HG02840 (cell line): ENCODE data around the gene WSCD2.

Experiments
- ATAC-seq: cut with Tn5 transposase; IDR thresholded peaks from one replicate; pipeline ENCODE4 v1.9.1; 2021; ENCODE audit warnings: mild to moderate bottlenecking, moderate library complexity, moderate number of reproducible peaks; ENCODE audit not compliant: unreplicated experiment, low FRiP score

The WSCD2 gene

GRCh38 chr12:108289350-108290161, 160.5 kb downstream of the WSCD2 start:
- ATAC-seq = no peak

DNA sequence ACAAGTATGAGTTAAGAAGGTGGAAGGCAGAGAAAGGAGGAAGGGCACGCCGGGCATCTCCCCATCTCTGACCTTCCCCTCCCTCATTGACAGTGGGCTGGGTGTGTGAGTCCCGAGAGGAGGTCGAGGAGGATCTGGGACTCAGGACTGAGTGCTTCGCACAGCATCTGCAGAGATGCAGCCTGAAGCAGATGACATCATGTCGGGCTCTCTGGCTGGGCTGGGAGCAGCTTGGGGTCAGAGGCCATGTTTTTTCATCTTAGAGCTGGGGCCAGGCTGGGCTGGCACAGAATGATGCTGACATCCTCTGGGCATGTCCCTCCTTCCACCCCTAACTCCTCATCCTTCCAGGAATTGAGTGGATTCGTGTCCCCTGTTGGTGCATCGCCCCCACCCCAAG, 166.6 kb downstream of the WSCD2 start:
- no peak for ATAC-seq

DNA sequence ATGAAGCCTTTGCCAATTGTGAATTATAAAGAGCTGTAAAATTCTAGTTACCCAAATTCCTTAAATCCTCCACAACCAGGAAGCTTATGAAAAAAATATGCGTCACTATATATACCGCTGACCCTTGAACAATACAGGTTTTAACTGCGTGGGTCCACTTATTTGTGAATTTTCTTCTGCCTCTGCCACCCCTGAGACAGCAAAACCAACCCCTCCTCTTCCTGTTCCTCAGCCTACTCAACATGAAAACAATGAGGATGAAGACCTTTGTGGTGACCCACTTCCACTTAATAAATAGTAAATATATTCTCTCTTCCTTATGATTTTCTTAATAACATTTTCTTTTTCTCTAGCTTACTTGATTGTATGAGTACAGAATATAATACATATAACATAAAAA, 167.9 kb downstream of the WSCD2 start:
- no peak for ATAC-seq

DNA sequence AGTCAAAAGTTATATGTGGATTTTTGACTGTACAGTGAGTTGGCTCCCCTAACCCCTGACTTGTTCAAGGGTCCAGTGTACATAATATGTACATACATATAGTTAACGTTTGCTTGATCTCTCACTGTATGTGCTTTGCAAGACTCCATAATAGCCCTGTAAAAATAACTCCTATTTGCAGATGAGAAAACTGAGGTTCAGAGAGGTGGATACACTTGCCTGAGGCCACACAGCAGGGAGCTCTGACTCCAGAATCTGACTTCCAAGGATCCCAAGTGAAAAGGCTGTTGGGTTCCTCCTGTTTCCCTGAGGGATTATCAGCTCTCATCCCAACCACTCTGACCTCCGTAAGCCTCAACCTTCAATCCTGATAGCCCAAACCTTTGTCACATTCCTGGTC, 168.3 kb downstream of the WSCD2 start:
- no peak for ATAC-seq

- ATAC-seq = no peak
Observed at GRCh38 chr12:108297895-108298760, 169.0 kb downstream of the WSCD2 start.

GRCh38 chr12:108298761-108299275, 169.7 kb downstream of the WSCD2 start:
- ATAC-seq = no peak

DNA sequence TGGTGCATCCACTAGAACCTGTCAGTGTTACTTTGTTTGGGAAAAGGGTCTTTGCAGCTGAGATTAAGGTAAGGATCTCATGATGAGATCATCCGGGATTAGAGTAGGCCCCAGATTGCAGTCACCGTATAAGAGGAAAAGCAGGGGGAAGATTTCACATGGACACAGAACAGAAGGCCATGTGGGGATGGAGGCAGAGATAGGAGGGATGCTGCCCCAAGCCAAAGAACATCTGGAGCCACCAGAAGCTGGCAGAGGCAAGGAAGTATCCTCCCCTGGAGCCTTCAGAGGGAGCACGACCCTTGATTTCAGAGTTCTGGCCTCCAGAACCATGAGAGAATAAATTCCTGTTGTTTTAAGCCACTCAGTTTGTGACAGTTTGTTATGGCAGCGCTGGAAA, 170.4 kb downstream of the WSCD2 start:
- ATAC-seq = no peak
